Activated T-helper 1 cell treated with anti-CD3 and anti-CD28 coated beads, Interleukin-12 subunit alpha, Interleukin-12 subunit beta, Interleukin-2, Interleukin-4 antibody, amounts not matched to agents 30 ng/mL and 10 ng/mL and 1 ng/mL, durations not matched to agents 14 hours and 24 hours and 36 hours (primary cell): ENCODE data around the gene SPAAR. TPM values are rescaled to one million over a fixed set of nuclear protein-coding genes. Genes with fewer than 3 reads are reported as not detected.

ENCODE experiments used
- DNase-seq: peaks from one replicate; pipeline ENCODE4 v3.0.0; 2021; ENCODE audit warnings: low spot score
- H3K27ac Mint-ChIP-seq: one replicate; pipeline ENCODE4 v1.8.0; 2021; ENCODE audit warnings: mild to moderate bottlenecking, mixed read lengths
- H3K27me3 Mint-ChIP-seq: one replicate; pipeline ENCODE4 v1.8.0; 2022; ENCODE audit warnings: mild to moderate bottlenecking, moderate library complexity, mixed read lengths; ENCODE audit not compliant: insufficient read depth
- H3K36me3 Mint-ChIP-seq: one replicate; pipeline ENCODE4 v1.8.0; 2021; ENCODE audit warnings: low read depth, mixed read lengths
- H3K4me1 Mint-ChIP-seq: one replicate; pipeline ENCODE4 v1.8.0; 2021; ENCODE audit warnings: low read depth, mixed read lengths
- H3K4me3 Mint-ChIP-seq: one replicate; pipeline ENCODE4 v1.8.0; 2021; ENCODE audit warnings: mild to moderate bottlenecking, moderate library complexity, mixed read lengths
- H3K9me3 Mint-ChIP-seq: one replicate; pipeline ENCODE4 v1.8.0; 2021; ENCODE audit warnings: mixed read lengths
- intact Hi-C: fragments of 100-400 bp; cut with micrococcal nuclease; formaldehyde crosslinking; loops from one replicate; pipeline ENCODE4 v1.15.1; 2024
- total RNA-seq: library from RNA; stranded (reverse); gene quantifications from 2 replicates; pipeline ENCODE4 v1.2.3, GENCODE V29; 2022

Gene SPAAR, protein sequence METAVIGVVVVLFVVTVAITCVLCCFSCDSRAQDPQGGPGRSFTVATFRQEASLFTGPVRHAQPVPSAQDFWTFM
- total RNA-seq: not detected in 2 replicates

DNA sequence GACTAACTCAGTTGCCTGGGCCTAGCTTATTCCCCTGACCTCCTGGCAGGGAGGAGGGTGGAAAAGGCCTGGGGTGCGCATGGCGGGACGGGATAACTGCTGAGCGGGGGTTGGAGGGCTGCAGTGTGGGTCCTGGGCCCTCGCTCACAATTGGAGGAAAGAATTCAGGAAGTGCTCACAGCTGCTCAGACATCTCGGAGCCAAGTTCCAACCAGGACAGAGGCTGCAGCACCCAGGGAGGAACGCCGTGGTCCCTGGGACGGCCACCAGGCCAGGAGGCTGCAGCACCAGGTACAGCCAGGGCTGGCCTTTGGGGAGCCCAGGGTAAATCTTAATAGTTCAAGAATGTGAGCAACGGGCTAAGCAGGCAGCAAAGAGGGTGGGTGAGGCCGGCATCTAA is at the start of gene SPAAR:
SPAAR (plus strand) TSS at position 217 of the 400 bp plus-strand sequence. CDS start 974 bp downstream, outside the sequence.
- H3K27me3 Mint-ChIP-seq: peaks cover 2% of the 10 kb centered on the region
- no peak for DNase-seq
- H3K9me3 Mint-ChIP-seq: no peaks in the 10 kb centered on the region
- H3K4me3 Mint-ChIP-seq: no peak within 1 kb of the TSS
- H3K36me3 Mint-ChIP-seq: no peaks in the 10 kb centered on the region
- H3K4me1 Mint-ChIP-seq: peaks cover 32% of the 10 kb centered on the region
- intact Hi-C loops: no loop called here
- no peak within 1 kb of the TSS for H3K27ac Mint-ChIP-seq

DNA sequence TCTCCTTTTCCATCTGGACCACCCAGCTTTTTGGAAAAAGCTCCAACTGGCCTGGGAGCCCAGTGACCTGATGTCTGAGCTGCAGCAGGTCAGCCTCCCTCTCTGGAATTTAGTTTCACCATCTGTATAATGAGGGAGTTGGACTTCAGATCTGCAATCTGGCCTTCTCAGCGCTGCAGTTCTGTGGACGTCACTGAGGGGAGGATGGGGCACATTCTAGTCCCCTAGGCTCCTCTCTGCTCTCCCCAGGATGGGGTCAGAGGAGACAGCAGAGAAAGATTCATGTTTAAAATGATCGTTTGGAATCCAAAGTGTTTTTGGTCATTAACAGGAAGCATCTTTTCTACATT is 49.3 kb upstream of the SPAAR start:
- no peaks in the 10 kb centered on the region for H3K4me1 Mint-ChIP-seq
- no peak overlapping the region for H3K4me3 Mint-ChIP-seq
- no peak overlapping the region for H3K27ac Mint-ChIP-seq
- intact Hi-C loops: no loop called here
- peaks cover 6% of the 10 kb centered on the region for H3K27me3 Mint-ChIP-seq
- no peak for DNase-seq
- H3K9me3 Mint-ChIP-seq: no peaks in the 10 kb centered on the region
- H3K36me3 Mint-ChIP-seq: no peaks in the 10 kb centered on the region

DNA sequence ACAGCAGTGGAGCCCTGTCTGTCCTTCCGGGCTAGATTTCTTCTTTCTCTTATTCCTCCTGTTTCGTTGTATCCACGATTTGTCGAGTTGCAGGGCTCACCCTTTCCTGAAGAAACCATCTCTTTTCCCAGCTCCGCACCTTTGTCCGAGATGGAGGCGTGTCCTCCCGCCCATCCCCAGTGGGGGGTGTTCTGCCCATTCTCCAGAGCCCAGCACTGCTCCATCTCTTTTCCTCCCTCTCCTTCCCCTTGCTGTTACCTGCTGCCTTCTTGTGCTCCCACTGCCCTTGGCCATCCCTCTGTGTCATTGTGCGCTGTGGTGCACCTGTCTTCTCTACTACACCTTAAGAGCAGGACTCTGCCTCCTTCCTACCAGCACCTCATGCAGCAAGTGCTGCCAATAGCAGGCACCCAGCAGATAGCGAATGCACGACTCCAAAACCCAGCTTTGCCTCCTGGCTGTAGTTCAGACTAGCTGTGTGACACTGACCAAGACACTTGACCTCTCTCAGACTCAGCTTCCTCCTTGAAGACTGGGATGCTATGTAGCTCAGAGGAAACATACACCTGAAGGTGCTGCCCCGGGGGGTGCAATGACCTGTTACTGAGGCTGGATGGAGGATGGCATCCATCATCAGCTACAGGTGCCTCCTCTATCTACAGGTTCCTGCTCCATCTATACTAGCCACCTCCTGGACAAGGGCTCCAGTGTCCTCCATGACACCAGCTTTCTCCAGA is 48.0 kb upstream of the SPAAR start:
- H3K36me3 Mint-ChIP-seq: no peaks in the 10 kb centered on the region

DNA sequence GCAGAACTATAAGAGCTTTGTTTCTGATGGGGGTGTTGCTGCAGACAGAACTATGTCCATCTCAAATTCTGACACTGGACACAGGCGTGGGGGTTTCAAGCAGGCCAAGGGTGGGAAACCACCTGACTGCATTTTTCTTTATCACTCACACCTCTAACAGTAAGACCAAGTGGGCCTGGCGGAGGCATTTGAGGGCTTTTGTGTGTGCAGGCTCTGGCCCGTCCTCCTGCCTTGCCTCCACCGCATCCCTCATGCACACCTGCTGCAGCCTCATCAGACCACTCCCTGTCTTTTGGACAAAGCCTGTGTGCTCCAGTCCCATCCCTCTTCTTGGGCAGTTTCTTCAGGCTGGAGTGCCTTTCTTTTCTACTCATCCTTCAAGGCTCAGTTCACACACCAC is 47.0 kb upstream of the SPAAR start:
- Mint-ChIP-seq H3K4me3 (no peak overlapping the region), H3K27ac (no peak overlapping the region), H3K36me3 (no peaks in the 10 kb centered on the region), H3K27me3 (peaks cover 6% of the 10 kb centered on the region), H3K9me3 (no peaks in the 10 kb centered on the region), H3K4me1 (no peaks in the 10 kb centered on the region)
- no peak for DNase-seq
- intact Hi-C loops: no loop called here

More for the DNA sequence above, 48.0 kb upstream of the SPAAR start:
- H3K27ac Mint-ChIP-seq: no peak overlapping the region
- no peak for DNase-seq
- H3K9me3 Mint-ChIP-seq: no peaks in the 10 kb centered on the region
- intact Hi-C loops: no loop called here
- peaks cover 6% of the 10 kb centered on the region for H3K27me3 Mint-ChIP-seq
- H3K4me1 Mint-ChIP-seq: no peaks in the 10 kb centered on the region
- H3K4me3 Mint-ChIP-seq: no peak overlapping the region

DNA sequence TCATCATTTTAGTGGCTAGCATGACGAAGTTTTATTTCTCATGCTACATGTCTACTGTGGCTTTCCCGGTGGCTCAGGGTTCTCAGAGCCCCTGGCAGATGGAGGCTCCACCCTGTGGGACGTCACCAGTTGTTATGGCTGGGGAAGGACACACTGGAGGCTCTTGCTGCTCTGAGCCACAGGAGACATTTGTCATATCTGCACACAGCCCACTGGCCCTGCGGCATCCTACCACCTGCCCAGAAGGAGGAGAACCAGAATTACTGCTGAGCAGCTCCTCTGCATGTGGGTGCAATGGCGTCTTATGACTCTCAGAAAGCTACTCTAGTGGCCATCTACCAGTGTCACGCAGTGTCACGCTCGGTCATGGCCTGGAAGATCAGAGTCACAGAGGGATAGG is 45.7 kb upstream of the SPAAR start:
- no peaks in the 10 kb centered on the region for H3K9me3 Mint-ChIP-seq
- intact Hi-C loops: no loop called here
- H3K36me3 Mint-ChIP-seq: no peaks in the 10 kb centered on the region
- H3K27me3 Mint-ChIP-seq: peaks cover 6% of the 10 kb centered on the region
- H3K27ac Mint-ChIP-seq: no peak overlapping the region
- DNase-seq: no peak
- H3K4me3 Mint-ChIP-seq: no peak overlapping the region
- no peaks in the 10 kb centered on the region for H3K4me1 Mint-ChIP-seq

DNA sequence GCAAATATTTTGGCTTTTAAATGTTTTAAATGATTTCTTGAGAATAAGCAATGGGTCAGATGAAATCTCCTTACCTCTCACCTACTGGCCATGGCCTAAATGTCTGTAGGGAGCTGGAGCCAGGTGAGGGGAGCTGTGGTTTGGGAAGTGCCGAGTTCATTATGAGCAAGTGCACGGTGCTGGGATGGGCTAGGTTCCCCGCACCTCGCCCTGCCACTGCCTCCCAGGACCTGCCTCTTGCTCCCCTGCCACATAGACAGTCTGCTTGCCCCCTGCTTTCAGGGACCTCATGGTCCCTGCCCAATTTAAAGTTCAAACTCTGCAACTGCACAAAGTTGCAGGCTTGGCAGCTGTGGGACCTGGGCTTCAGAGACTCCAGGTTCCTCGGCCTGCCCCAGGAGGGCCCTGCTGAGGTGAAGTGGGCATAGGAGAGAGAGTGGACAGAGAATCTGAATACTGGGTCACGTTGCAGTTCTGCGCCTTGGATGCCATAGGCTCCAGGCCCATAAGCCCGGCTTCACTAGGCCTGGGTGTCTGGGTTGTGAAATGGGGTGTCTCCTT is 44.5 kb upstream of the SPAAR start:
- no peaks in the 10 kb centered on the region for H3K9me3 Mint-ChIP-seq
- no peak overlapping the region for H3K27ac Mint-ChIP-seq
- no peak for DNase-seq
- peaks cover 6% of the 10 kb centered on the region for H3K27me3 Mint-ChIP-seq
- H3K36me3 Mint-ChIP-seq: no peaks in the 10 kb centered on the region
- H3K4me3 Mint-ChIP-seq: no peak overlapping the region
- H3K4me1 Mint-ChIP-seq: no peaks in the 10 kb centered on the region
- intact Hi-C loops: no loop called here

DNA sequence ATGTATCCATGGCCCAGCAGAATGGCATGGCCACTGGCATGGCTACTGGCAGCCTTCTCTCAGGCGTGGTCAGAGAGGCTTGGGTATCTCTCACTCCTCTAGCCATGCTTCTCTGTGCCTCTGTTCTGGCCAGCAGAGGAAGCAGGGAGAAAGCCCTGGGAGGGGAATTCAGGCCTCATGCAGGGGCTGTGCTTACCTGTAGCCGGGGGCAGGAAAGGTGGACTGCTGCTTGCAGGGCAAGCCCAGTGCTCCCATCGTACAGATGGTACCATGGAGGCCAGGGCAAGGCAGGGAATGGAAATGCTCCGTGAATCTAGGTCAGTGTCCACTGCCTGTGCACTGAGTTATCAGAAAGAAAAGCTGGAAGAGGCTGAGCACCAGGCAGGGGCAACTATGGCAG is 41.8 kb upstream of the SPAAR start:
- H3K4me3 Mint-ChIP-seq: no peak overlapping the region
- H3K9me3 Mint-ChIP-seq: no peaks in the 10 kb centered on the region
- no peak overlapping the region for H3K27ac Mint-ChIP-seq
- H3K36me3 Mint-ChIP-seq: no peaks in the 10 kb centered on the region
- H3K4me1 Mint-ChIP-seq: no peaks in the 10 kb centered on the region
- intact Hi-C loops: no loop called here
- H3K27me3 Mint-ChIP-seq: peaks cover 3% of the 10 kb centered on the region
- DNase-seq: no peak

DNA sequence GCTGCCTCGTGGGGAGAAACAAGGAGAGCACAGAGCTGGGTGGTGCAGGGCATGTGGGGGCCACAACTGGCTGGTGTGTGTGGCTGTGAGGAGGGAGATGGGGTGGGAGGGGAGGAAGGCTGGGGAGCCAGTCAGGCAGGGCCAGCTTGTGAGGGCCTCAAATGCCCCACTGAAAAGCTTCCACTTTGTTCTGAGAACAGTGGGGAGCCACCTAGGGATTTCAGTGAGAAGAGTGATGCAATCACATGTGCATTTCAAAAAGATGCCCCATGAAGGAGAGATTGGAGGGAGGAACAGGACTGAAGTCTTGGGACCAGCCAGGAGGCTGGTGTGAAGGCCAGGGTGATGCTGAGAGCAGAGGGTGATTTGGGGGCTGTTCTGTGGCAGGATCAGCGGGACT is 40.4 kb upstream of the SPAAR start:
- Mint-ChIP-seq H3K9me3 (no peaks in the 10 kb centered on the region), H3K4me3 (no peak overlapping the region), H3K27ac (no peak overlapping the region), H3K4me1 (no peaks in the 10 kb centered on the region), H3K36me3 (no peaks in the 10 kb centered on the region), H3K27me3 (no peaks in the 10 kb centered on the region)
- no peak for DNase-seq
- intact Hi-C loops: no loop called here

DNA sequence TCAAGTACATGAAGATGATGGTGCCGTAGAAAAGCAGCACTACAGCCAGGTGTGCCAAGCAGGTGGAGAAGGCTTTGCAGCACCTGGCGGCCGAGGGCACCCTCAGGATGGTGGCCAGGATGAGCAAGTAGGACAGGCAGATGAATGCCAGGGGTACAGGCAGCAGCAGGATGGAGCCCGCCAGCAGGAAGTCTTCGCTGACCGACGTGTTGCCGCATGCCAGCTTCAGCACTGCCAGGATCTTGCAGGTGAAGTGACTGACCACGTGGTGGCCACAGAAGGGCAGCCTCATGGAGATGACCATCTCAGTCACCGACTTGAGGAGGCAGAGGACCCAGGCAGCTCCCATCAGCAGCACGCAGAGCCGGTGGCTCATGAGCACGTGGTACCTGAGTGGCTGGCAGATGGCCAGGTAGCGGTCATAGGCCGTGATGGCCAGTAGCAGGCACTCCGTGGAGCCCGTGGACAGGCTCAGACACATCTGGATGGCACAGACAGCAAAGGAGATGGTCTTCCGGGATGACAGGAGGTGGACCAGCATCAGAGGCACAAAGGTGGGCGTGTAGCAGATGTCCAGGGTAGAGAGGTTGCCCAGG is 39.6 kb upstream of the SPAAR start:
- intact Hi-C loops: no loop called here
- H3K9me3 Mint-ChIP-seq: no peaks in the 10 kb centered on the region
- no peak overlapping the region for H3K27ac Mint-ChIP-seq
- H3K27me3 Mint-ChIP-seq: no peaks in the 10 kb centered on the region
- no peak overlapping the region for H3K4me3 Mint-ChIP-seq
- no peaks in the 10 kb centered on the region for H3K36me3 Mint-ChIP-seq
- H3K4me1 Mint-ChIP-seq: no peaks in the 10 kb centered on the region
- DNase-seq: no peak

DNA sequence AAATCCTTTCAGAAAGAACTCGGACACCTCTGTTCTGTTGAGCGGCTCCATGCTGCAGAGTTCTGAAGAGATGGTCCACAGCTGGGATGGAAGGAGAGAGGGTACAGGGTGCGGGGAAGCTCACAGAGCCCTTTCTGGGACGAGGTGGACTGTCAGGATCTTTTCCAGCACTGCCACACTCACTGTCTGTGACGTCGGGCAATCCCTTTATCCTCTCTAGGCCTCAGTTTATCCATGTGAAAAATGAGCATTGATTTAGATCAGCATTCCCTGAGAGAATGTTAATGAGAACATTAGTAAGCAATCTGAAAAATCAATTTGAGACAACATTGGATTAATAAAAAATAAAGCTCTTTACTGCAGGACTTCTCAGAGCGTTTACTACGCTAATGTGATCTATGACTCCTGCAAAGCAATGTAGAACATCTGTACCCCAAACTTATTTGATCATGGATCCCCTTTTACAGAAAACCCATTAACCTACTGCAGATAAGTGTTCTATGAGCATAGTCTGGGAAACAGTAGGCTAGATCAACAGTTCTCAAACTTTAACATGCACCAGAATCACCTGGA is 38.9 kb upstream of the SPAAR start, which contains the start of gene OR13J1:
OR13J1 (minus strand) TSS at position 51 of the 573 bp plus-strand sequence; CDS start at position 51, 0 bp downstream.
- intact Hi-C loops: no loop called here
- Mint-ChIP-seq H3K27me3 (peaks cover 2% of the 10 kb centered on the region), H3K4me3 (no peak within 1 kb of the TSS), H3K36me3 (no peaks in the 10 kb centered on the region), H3K27ac (no peak within 1 kb of the TSS), H3K9me3 (no peaks in the 10 kb centered on the region), H3K4me1 (no peaks in the 10 kb centered on the region)
- no peak for DNase-seq

DNA sequence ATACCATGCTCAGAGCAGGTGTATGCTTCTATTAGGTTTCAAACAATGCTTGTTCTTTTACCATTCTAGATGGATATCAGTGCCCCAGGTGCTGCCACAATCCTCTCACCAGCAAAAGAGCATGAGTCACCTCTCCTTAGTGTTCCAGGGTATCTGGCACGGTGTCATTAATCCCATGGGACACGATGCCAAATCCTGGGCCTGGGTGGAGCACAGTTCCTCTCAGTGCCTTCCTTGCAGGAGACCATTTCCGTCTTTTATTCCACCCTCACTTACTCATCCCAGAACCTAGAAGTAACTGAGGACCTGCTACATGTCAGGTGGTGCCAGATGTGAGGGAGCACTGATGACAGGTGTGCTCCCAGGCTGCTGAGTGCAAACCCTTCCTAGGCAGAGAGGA is 37.7 kb upstream of the SPAAR start:
- H3K4me1 Mint-ChIP-seq: no peaks in the 10 kb centered on the region
- H3K27ac Mint-ChIP-seq: no peak overlapping the region
- peaks cover 7% of the 10 kb centered on the region for H3K27me3 Mint-ChIP-seq
- H3K36me3 Mint-ChIP-seq: no peaks in the 10 kb centered on the region
- H3K4me3 Mint-ChIP-seq: no peak overlapping the region
- H3K9me3 Mint-ChIP-seq: peaks cover 3% of the 10 kb centered on the region
- intact Hi-C loops: no loop called here
- no peak for DNase-seq

DNA sequence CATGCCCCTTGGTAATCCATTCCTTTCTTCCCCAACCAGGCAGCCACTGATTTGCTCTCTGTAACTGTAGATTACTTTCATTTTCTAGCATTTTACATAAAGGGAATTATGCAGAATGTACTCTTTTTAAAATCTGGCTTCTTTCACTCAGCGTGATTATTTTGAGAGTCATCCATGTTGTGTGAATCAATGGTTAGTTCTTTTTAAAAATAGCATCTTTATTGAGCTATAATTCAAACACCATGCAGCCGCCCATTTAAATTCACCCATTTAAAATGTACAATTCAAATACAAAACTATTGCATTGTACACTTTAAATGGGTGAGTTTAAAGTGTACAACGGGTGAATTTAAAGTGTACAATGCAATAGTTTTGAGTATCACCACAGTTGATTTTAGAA is 36.8 kb upstream of the SPAAR start:
- H3K36me3 Mint-ChIP-seq: no peaks in the 10 kb centered on the region
- H3K27ac Mint-ChIP-seq: no peak overlapping the region
- DNase-seq: no peak
- H3K4me1 Mint-ChIP-seq: no peaks in the 10 kb centered on the region
- H3K9me3 Mint-ChIP-seq: peaks cover 10% of the 10 kb centered on the region
- intact Hi-C loops: no loop called here
- no peak overlapping the region for H3K4me3 Mint-ChIP-seq
- peaks cover 11% of the 10 kb centered on the region for H3K27me3 Mint-ChIP-seq

DNA sequence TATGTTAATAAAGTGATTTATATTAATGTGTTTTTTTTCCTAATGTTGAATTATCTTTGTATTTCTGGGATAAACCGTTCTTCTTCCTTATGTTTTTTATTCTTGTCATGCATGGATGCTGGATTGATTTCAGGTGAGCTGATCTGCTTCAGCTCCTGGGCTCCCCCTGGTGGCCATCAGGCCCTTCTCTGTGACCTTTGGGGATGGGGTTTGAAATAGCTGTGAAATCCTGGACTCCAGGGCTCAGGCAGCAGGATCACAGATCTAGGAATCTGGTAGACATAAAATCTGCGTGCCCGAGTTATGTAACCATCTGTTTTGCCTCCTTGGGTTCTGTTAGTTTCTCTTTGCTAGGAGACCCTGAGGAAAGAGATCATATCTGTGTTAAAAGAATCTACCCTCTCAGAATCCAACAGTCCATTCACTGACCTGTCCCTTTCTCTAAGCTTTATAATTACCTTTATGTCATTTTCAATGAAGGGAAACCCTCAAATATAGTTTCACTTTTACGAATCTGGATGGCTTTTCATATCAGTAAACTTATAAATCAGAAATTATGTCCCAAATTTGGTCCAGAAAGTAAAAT is 26.9 kb upstream of the SPAAR start:
- Mint-ChIP-seq H3K4me3 (no peak overlapping the region), H3K4me1 (no peaks in the 10 kb centered on the region), H3K36me3 (no peaks in the 10 kb centered on the region), H3K27me3 (peaks cover 22% of the 10 kb centered on the region), H3K9me3 (peaks cover 6% of the 10 kb centered on the region), H3K27ac (no peak overlapping the region)
- intact Hi-C loops: loop anchor here (1.0 to 5.0 kb wide), 5 partner anchors 56 to 405 kb away; partner anchors contain the start of gene TESK1
- peak; percentile 55 for DNase-seq
